HEK293 (cell line): ENCODE results near the gene CACNA1C.

ENCODE experiments used
- CTCF ChIA-PET: fragments of 350-600 bp; formaldehyde crosslinking; extraction: SDS; loops from one replicate; lab custom pipeline; 2021; ENCODE audit warnings: antibody characterized with exemption; lab: Yijun Ruan, JAX
- POLR2A ChIA-PET: fragments of 300-600 bp; formaldehyde crosslinking; extraction: SDS; loops from one replicate; lab custom pipeline; 2020; ENCODE audit warnings: antibody characterized with exemption, inconsistent platforms; lab: Yijun Ruan, JAX
- H3K27ac ChIP-seq: fragments of 200-500 bp; sonication (Bioruptor generic); 2 replicates; pipeline ENCODE4 v1.5.1; 2014; ENCODE audit warnings: low read depth, low read length, control low read depth, inconsistent platforms; ENCODE audit errors: extremely low read depth
- H3K36me3 ChIP-seq, 2 experiments: fragments of 200-500 bp in 1 of 2; sonication (Bioruptor generic) in 1 of 2; 1 replicate in 1 of 2; 2 replicates in 1 of 2; pipeline ENCODE4 v1.5.1; 2014 to 2017; ENCODE audit warnings: inconsistent platforms in 2 of 2, low read length in 2 of 2; ENCODE audit not compliant: control insufficient read depth in 2 of 2, insufficient read depth in 1 of 2
- H3K4me1 ChIP-seq: fragments of 200-500 bp; sonication (Bioruptor generic); 2 replicates; pipeline ENCODE4 v1.5.1; 2014; ENCODE audit warnings: mild to moderate bottlenecking, low read length, inconsistent platforms; ENCODE audit not compliant: control insufficient read depth, insufficient read depth
- H3K4me3 ChIP-seq: 2 replicates; pipeline ENCODE4 v1.5.1; 2011; ENCODE audit warnings: low read depth, mild to moderate bottlenecking, control low read depth, low read length, moderate library complexity
- H3K9me3 ChIP-seq: fragments of 200-500 bp; sonication (Bioruptor generic); 2 replicates; pipeline ENCODE4 v1.5.1; 2014; ENCODE audit warnings: low read depth, low read length, inconsistent platforms; ENCODE audit not compliant: control insufficient read depth, insufficient read depth
- GLI4 ChIP-seq: fragments of 450-650 bp; formaldehyde crosslinking; IDR thresholded peaks from 2 replicates; pipeline ENCODE4 v1.5.1; 2016; ENCODE audit warnings: missing biosample characterization, missing genetic modification characterization
- GLIS2 ChIP-seq: fragments of 450-650 bp; formaldehyde crosslinking; IDR thresholded peaks from 2 replicates; pipeline ENCODE4 v1.5.1; 2016; ENCODE audit warnings: missing biosample characterization, missing genetic modification characterization
- TRIM28 ChIP-seq: IDR thresholded peaks from 2 replicates; pipeline ENCODE4 v1.6.1; 2011; ENCODE audit warnings: low read length, control low read depth, borderline replicate concordance
- WT1 ChIP-seq: fragments of 450-650 bp; formaldehyde crosslinking; IDR thresholded peaks from 2 replicates; pipeline ENCODE4 v1.5.1; 2016; ENCODE audit warnings: missing biosample characterization, missing genetic modification characterization
- ZBTB20 ChIP-seq: fragments of 450-650 bp; formaldehyde crosslinking; IDR thresholded peaks from 2 replicates; pipeline ENCODE4 v1.5.1; 2016; ENCODE audit warnings: missing biosample characterization, missing genetic modification characterization
- ZBTB7A ChIP-seq: fragments of 450-650 bp; formaldehyde crosslinking; IDR thresholded peaks from 2 replicates; pipeline ENCODE4 v1.5.1; 2016; ENCODE audit warnings: low read depth, missing biosample characterization, missing genetic modification characterization
- ZNF169 ChIP-seq: fragments of 450-650 bp; formaldehyde crosslinking; IDR thresholded peaks from 2 replicates; pipeline ENCODE4 v1.5.1; 2016; ENCODE audit warnings: missing biosample characterization, missing genetic modification characterization
- ZNF184 ChIP-seq: fragments of 450-650 bp; IDR thresholded peaks from 2 replicates; pipeline ENCODE4 v1.5.1; 2018; ENCODE audit warnings: missing biosample characterization, mild to moderate bottlenecking, missing genetic modification characterization
- ZNF202 ChIP-seq: fragments of 450-650 bp; formaldehyde crosslinking; IDR thresholded peaks from 2 replicates; pipeline ENCODE4 v1.5.1; 2016; ENCODE audit warnings: missing biosample characterization, missing genetic modification characterization, borderline replicate concordance
- ZNF221 ChIP-seq: fragments of 450-650 bp; formaldehyde crosslinking; IDR thresholded peaks from 2 replicates; pipeline ENCODE4 v1.5.1; 2017; ENCODE audit warnings: missing biosample characterization, missing genetic modification characterization, borderline replicate concordance
- ZNF341 ChIP-seq: fragments of 450-650 bp; formaldehyde crosslinking; IDR thresholded peaks from 2 replicates; pipeline ENCODE4; 2016; ENCODE audit warnings: low read depth, missing biosample characterization, missing genetic modification characterization
- ZNF510 ChIP-seq: fragments of 450-650 bp; formaldehyde crosslinking; IDR thresholded peaks from 2 replicates; pipeline ENCODE4 v1.5.1; 2018; ENCODE audit warnings: mild to moderate bottlenecking, missing genetic modification characterization, missing biosample characterization; ENCODE audit not compliant: insufficient replicate concordance
- ZNF777 ChIP-seq: fragments of 450-650 bp; formaldehyde crosslinking; IDR thresholded peaks from 2 replicates; pipeline ENCODE4 v1.5.1; 2017; ENCODE audit warnings: missing biosample characterization, missing genetic modification characterization, borderline replicate concordance
- TF ChIP-seq, protein P1 (sequence below): fragments of 450-650 bp; formaldehyde crosslinking; IDR thresholded peaks from 2 replicates; pipeline ENCODE4 v1.5.1; 2016; ENCODE audit warnings: missing biosample characterization, missing genetic modification characterization
- TF ChIP-seq, protein P2 (sequence below): fragments of 450-650 bp; formaldehyde crosslinking; IDR thresholded peaks from 2 replicates; pipeline ENCODE4 v1.5.1; 2016; ENCODE audit warnings: missing biosample characterization, missing genetic modification characterization
- TF ChIP-seq, protein P3 (sequence below): fragments of 450-650 bp; formaldehyde crosslinking; optimal IDR thresholded peaks from 2 replicates; pipeline ENCODE3; 2016; ENCODE audit warnings: missing biosample characterization, mild to moderate bottlenecking, missing genetic modification characterization
- TF ChIP-seq, protein P4 (sequence below): fragments of 450-650 bp; formaldehyde crosslinking; IDR thresholded peaks from 2 replicates; pipeline ENCODE4 v1.5.1; 2017; ENCODE audit warnings: missing biosample characterization, missing genetic modification characterization
- TF ChIP-seq, protein P5 (sequence below): fragments of 450-650 bp; IDR thresholded peaks from 2 replicates; pipeline ENCODE4 v1.5.1; 2018; ENCODE audit warnings: missing biosample characterization, mild to moderate bottlenecking, missing genetic modification characterization
- TF ChIP-seq, protein P6 (sequence below): fragments of 450-650 bp; formaldehyde crosslinking; IDR thresholded peaks from 2 replicates; pipeline ENCODE4 v1.5.1; 2016; ENCODE audit warnings: missing biosample characterization, missing genetic modification characterization
- TF ChIP-seq, protein P7 (sequence below): fragments of 450-650 bp; formaldehyde crosslinking; IDR thresholded peaks from 2 replicates; pipeline ENCODE4 v1.5.1; 2016; ENCODE audit warnings: missing biosample characterization, missing genetic modification characterization, low read depth
- TF ChIP-seq, protein P8 (sequence below): fragments of 450-650 bp; formaldehyde crosslinking; conservative IDR thresholded peaks from 2 replicates; pipeline ENCODE4 v1.5.1; 2016; ENCODE audit warnings: low read depth, missing biosample characterization, missing genetic modification characterization

Gene CACNA1C

DNA sequence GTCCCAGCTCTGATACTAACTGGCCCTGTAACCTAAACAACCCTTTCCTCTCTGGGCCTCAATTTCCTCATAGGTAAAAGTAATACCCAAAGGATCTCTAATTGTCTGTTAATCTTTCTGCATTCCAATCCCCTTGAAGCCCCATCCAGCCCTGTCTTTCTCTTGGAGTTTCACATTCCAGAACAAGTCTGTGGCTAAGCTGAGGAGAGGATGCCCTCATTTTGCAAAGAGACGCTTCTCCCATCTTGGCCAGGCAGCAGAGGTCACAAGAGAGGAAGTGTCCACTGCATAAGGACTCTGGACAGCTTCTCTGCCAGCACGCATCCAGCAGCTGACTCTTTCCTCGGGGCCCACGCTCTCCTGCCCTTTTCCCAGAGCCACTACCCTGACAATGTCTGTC lies 478.6 kb downstream of the CACNA1C start:
- Histone ChIP-seq H3K4me1 (peaks cover 2% of the 10 kb centered on the region; the same call in 1 of the 2 replicates), H3K9me3 (no peaks in the 10 kb centered on the region), H3K36me3 (no peaks in the 10 kb centered on the region), H3K27ac (no peak overlapping the region), H3K4me3 (no peak overlapping the region)
- ChIA-PET CTCF (no interaction called here), POLR2A (no interaction called here)
- TF ChIP-seq WT1 (tag by site-specific recombination): no peak
- no peak for TF ChIP-seq ZNF510 (tag by site-specific recombination)
- TF ChIP-seq ZNF777 (tag by site-specific recombination): no peak
- no peak for TF ChIP-seq ZNF169 (tag by site-specific recombination)
- TF ChIP-seq, protein P1, sequence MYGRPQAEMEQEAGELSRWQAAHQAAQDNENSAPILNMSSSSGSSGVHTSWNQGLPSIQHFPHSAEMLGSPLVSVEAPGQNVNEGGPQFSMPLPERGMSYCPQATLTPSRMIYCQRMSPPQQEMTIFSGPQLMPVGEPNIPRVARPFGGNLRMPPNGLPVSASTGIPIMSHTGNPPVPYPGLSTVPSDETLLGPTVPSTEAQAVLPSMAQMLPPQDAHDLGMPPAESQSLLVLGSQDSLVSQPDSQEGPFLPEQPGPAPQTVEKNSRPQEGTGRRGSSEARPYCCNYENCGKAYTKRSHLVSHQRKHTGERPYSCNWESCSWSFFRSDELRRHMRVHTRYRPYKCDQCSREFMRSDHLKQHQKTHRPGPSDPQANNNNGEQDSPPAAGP (tag by site-specific recombination): no peak
- no peak for TF ChIP-seq GLI4 (tag by site-specific recombination)
- TF ChIP-seq ZNF184 (tag by site-specific recombination): no peak
- TF ChIP-seq, protein P2, sequence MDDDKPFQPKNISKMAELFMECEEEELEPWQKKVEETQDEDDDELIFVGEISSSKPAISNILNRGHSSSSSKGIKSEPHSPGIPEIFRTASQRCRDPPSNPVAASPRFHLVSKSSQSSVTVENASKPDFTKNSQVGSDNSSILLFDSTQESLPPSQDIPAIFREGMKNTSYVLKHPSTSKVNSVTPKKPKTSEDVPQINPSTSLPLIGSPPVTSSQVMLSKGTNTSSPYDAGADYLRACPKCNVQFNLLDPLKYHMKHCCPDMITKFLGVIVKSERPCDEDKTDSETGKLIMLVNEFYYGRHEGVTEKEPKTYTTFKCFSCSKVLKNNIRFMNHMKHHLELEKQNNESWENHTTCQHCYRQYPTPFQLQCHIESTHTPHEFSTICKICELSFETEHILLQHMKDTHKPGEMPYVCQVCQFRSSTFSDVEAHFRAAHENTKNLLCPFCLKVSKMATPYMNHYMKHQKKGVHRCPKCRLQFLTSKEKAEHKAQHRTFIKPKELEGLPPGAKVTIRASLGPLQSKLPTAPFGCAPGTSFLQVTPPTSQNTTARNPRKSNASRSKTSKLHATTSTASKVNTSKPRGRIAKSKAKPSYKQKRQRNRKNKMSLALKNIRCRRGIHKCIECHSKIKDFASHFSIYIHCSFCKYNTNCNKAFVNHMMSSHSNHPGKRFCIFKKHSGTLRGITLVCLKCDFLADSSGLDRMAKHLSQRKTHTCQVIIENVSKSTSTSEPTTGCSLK: no peak
- TF ChIP-seq ZNF202 (tag by site-specific recombination): no peak
- TF ChIP-seq, protein P3, sequence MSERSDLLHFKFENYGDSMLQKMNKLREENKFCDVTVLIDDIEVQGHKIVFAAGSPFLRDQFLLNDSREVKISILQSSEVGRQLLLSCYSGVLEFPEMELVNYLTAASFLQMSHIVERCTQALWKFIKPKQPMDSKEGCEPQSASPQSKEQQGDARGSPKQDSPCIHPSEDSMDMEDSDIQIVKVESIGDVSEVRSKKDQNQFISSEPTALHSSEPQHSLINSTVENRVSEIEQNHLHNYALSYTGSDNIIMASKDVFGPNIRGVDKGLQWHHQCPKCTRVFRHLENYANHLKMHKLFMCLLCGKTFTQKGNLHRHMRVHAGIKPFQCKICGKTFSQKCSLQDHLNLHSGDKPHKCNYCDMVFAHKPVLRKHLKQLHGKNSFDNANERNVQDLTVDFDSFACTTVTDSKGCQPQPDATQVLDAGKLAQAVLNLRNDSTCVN (tag by site-specific recombination): no peak
- no peak for TF ChIP-seq TRIM28
- no peak for TF ChIP-seq ZNF221 (tag by site-specific recombination)

DNA sequence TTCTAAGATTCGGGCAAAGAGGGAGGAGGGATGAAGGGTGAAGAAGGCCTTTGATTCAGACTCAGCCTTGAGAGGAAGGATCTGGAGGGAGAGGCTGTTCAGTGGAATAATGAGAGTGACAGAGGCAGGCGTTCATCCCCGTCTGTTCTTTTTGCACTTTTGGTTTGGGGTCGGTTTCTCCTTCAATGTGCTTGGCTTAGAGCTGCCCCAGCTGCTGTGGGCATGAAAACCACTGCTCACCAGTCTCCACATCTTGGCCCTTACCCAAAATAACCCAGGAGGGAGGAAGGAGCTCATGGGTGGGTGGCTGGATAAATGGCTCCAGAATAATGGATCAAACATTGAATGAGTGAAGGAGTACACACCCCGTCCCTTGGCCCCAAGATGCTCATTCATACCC lies 480.2 kb downstream of the CACNA1C start:
- H3K4me1 ChIP-seq: peaks cover 2% of the 10 kb centered on the region; the same call in 1 of the 2 replicates
- H3K9me3 ChIP-seq: no peaks in the 10 kb centered on the region
- CTCF ChIA-PET: no interaction called here
- no peak overlapping the region for H3K27ac ChIP-seq
- no peak overlapping the region for H3K4me3 ChIP-seq
- POLR2A ChIA-PET: no interaction called here
- no peaks in the 10 kb centered on the region for H3K36me3 ChIP-seq
- TF ChIP-seq, protein P4, sequence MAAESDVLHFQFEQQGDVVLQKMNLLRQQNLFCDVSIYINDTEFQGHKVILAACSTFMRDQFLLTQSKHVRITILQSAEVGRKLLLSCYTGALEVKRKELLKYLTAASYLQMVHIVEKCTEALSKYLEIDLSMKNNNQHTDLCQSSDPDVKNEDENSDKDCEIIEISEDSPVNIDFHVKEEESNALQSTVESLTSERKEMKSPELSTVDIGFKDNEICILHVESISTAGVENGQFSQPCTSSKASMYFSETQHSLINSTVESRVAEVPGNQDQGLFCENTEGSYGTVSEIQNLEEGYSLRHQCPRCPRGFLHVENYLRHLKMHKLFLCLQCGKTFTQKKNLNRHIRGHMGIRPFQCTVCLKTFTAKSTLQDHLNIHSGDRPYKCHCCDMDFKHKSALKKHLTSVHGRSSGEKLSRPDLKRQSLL: no peak
- TF ChIP-seq ZBTB20 (tag by site-specific recombination) (no peak), GLIS2 (tag by site-specific recombination) (no peak), ZNF341 (tag by site-specific recombination) (no peak), ZBTB7A (tag by site-specific recombination) (no peak)
- TF ChIP-seq, protein P5, sequence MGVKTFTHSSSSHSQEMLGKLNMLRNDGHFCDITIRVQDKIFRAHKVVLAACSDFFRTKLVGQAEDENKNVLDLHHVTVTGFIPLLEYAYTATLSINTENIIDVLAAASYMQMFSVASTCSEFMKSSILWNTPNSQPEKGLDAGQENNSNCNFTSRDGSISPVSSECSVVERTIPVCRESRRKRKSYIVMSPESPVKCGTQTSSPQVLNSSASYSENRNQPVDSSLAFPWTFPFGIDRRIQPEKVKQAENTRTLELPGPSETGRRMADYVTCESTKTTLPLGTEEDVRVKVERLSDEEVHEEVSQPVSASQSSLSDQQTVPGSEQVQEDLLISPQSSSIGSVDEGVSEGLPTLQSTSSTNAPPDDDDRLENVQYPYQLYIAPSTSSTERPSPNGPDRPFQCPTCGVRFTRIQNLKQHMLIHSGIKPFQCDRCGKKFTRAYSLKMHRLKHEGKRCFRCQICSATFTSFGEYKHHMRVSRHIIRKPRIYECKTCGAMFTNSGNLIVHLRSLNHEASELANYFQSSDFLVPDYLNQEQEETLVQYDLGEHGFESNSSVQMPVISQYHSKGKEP (tag by site-specific recombination): no peak
- TF ChIP-seq, protein P6, sequence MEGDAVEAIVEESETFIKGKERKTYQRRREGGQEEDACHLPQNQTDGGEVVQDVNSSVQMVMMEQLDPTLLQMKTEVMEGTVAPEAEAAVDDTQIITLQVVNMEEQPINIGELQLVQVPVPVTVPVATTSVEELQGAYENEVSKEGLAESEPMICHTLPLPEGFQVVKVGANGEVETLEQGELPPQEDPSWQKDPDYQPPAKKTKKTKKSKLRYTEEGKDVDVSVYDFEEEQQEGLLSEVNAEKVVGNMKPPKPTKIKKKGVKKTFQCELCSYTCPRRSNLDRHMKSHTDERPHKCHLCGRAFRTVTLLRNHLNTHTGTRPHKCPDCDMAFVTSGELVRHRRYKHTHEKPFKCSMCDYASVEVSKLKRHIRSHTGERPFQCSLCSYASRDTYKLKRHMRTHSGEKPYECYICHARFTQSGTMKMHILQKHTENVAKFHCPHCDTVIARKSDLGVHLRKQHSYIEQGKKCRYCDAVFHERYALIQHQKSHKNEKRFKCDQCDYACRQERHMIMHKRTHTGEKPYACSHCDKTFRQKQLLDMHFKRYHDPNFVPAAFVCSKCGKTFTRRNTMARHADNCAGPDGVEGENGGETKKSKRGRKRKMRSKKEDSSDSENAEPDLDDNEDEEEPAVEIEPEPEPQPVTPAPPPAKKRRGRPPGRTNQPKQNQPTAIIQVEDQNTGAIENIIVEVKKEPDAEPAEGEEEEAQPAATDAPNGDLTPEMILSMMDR: no peak
- TF ChIP-seq, protein P7, sequence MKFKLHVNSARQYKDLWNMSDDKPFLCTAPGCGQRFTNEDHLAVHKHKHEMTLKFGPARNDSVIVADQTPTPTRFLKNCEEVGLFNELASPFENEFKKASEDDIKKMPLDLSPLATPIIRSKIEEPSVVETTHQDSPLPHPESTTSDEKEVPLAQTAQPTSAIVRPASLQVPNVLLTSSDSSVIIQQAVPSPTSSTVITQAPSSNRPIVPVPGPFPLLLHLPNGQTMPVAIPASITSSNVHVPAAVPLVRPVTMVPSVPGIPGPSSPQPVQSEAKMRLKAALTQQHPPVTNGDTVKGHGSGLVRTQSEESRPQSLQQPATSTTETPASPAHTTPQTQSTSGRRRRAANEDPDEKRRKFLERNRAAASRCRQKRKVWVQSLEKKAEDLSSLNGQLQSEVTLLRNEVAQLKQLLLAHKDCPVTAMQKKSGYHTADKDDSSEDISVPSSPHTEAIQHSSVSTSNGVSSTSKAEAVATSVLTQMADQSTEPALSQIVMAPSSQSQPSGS (tag by site-specific recombination): no peak
- TF ChIP-seq, protein P8, sequence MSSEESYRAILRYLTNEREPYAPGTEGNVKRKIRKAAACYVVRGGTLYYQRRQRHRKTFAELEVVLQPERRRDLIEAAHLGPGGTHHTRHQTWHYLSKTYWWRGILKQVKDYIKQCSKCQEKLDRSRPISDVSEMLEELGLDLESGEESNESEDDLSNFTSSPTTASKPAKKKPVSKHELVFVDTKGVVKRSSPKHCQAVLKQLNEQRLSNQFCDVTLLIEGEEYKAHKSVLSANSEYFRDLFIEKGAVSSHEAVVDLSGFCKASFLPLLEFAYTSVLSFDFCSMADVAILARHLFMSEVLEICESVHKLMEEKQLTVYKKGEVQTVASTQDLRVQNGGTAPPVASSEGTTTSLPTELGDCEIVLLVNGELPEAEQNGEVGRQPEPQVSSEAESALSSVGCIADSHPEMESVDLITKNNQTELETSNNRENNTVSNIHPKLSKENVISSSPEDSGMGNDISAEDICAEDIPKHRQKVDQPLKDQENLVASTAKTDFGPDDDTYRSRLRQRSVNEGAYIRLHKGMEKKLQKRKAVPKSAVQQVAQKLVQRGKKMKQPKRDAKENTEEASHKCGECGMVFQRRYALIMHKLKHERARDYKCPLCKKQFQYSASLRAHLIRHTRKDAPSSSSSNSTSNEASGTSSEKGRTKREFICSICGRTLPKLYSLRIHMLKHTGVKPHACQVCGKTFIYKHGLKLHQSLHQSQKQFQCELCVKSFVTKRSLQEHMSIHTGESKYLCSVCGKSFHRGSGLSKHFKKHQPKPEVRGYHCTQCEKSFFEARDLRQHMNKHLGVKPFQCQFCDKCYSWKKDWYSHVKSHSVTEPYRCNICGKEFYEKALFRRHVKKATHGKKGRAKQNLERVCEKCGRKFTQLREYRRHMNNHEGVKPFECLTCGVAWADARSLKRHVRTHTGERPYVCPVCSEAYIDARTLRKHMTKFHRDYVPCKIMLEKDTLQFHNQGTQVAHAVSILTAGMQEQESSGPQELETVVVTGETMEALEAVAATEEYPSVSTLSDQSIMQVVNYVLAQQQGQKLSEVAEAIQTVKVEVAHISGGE (tag by site-specific recombination): no peak
